Measurements from ENCODE around the gene EEF2KMT. TPM values are rescaled to one million over a fixed set of nuclear protein-coding genes. Genes with fewer than 3 reads are reported as not detected.

The EEF2KMT gene
- total and polyA plus RNA-seq, 2 of the 4 experiments (the other 2 are of a cell fraction), result 14.1 to 19.0 TPM

DNA sequence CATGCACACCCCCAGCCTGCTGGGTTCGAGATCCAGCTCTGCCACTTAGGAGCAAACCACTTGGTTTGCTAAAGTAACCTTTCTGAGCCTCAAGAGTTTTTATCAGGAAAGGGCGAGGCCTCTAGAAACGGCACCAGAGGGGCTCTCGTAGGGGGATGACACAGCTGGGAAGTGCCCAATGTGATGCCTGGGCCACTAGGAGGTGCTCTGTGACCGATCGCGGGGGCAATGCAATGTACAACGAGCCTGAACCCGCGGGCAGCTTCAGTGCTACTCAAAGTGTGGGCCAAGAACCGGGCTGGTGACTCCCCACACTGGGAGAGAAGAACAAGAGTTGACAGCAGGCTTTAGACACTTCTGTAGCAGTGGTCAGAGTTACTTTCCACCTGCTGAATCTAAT, 41.2 kb downstream of the EEF2KMT start:
- no peak overlapping the region for H2AK9ac ChIP-seq (replicated peaks; ENCODE audit: low read depth, low read length, poor library complexity)
- no peaks in the 10 kb centered on the region for H4K20me1 ChIP-seq (ENCODE audit: insufficient read depth, low read length)
- H2AK5ac ChIP-seq (ENCODE audit: low read depth, low read length), result no peak overlapping the region
- no peak overlapping the region for H2BK15ac ChIP-seq (ENCODE audit: low read depth, low read length)
- no TSS peak for BruUV-seq (replicated peaks)
- H2AFZ ChIP-seq (replicated peaks; ENCODE audit: low read length, poor library complexity), result peak overlapping the region; percentile 4
- no peak overlapping the region for H4K91ac ChIP-seq (ENCODE audit: insufficient read depth, low read depth, low read length)
- H3K36me3 ChIP-seq (ENCODE audit: control insufficient read depth, insufficient read depth, low read length), result no peaks in the 10 kb centered on the region
- H3K4me2 ChIP-seq (ENCODE audit: low read depth, low read length), result no peak overlapping the region
- intact Hi-C loops (cut with micrococcal nuclease) (loop anchor here (2.0 kb wide), 1 partner anchor 36 kb away; no protein-coding TSS in a partner anchor), dilution Hi-C loops (cut with HindIII; ENCODE audit: low sequenced_read_pairs, unreplicated experiment) (no loop called here), in situ Hi-C loops (cut with MboI; ENCODE audit: low sequenced_read_pairs) (no loop called here)
- H3K14ac ChIP-seq (replicated peaks; ENCODE audit: low read depth, low read length), result no peak overlapping the region
- no peak overlapping the region for H3K23ac ChIP-seq (ENCODE audit: low read depth, low read length)
- no peak overlapping the region for H3K4me3 ChIP-seq (ENCODE audit: insufficient read depth, low read depth, low read length)
- no peak overlapping the region for H2BK20ac ChIP-seq (ENCODE audit: low read depth, low read length)
- no peak overlapping the region for H2BK5ac ChIP-seq (ENCODE audit: low read depth, low read length, poor library complexity, severe bottlenecking)
- no peaks in the 10 kb centered on the region for H3K79me1 ChIP-seq (ENCODE audit: low read depth in 1 of 2, low read length in 2 of 2)
- 33% methylated on average over 1 of the region's 11 CpGs; no CpG with 5 or more reads in 1 of the 2 experiments for WGBS, 2 experiments (ENCODE audit: extremely low coverage in 2 of 2, insufficient read length in 1 of 2)
- no peak overlapping the region for H4K5ac ChIP-seq (ENCODE audit: low read depth, low read length)
- peaks cover 2% of the 10 kb centered on the region for H3K27me3 ChIP-seq (ENCODE audit: control insufficient read depth, insufficient read depth, low read length)
- no peak overlapping the region for H3K9ac ChIP-seq (ENCODE audit: low read depth, low read length)
- no peak overlapping the region for H3K4ac ChIP-seq (ENCODE audit: low read depth, low read length)
- H3K18ac ChIP-seq (ENCODE audit: low read depth, low read length), result no peak overlapping the region
- H3K9me3 ChIP-seq (ENCODE audit: control insufficient read depth, insufficient read depth, low read length), result no peaks in the 10 kb centered on the region
- DNase-seq (no peak), ATAC-seq (ENCODE audit: low read depth) (peak; percentile 91)
- TF ChIP-seq SMC3 (IDR thresholded peaks at IDR 0.05; ENCODE audit: low read depth, low read length) (no peak), ELK1 (IDR thresholded peaks at IDR 0.05; ENCODE audit: borderline replicate concordance, low read depth, low read length) (no peak), RAD21 (IDR thresholded peaks at IDR 0.05; ENCODE audit: low read length) (peak; percentile 52), MAZ (IDR thresholded peaks at IDR 0.05; ENCODE audit: borderline replicate concordance, low read depth, low read length) (no peak), CTCF (conservative IDR thresholded peaks at IDR 0.05; ENCODE audit: low read depth, low read length) (peak; percentile 48), FOS (IDR thresholded peaks at IDR 0.05; ENCODE audit: low read depth, low read length) (no peak), MAFK (IDR thresholded peaks at IDR 0.05; ENCODE audit: low read depth, low read length) (no peak)
- TF ChIP-seq, protein P1, sequence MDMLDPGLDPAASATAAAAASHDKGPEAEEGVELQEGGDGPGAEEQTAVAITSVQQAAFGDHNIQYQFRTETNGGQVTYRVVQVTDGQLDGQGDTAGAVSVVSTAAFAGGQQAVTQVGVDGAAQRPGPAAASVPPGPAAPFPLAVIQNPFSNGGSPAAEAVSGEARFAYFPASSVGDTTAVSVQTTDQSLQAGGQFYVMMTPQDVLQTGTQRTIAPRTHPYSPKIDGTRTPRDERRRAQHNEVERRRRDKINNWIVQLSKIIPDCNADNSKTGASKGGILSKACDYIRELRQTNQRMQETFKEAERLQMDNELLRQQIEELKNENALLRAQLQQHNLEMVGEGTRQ (IDR thresholded peaks at IDR 0.05; ENCODE audit: low read depth, low read length), result no peak
- H3K4me1 ChIP-seq (ENCODE audit: control insufficient read depth, insufficient read depth, low read length), result no peaks in the 10 kb centered on the region
- H2BK120ac ChIP-seq (ENCODE audit: low read depth, low read length), result no peak overlapping the region
- no peak overlapping the region for H3K27ac ChIP-seq (ENCODE audit: insufficient read depth, low read length)
- CTCF ChIA-PET, result interaction anchor here (1.5 kb wide), 1 partner anchor 36 kb away, joined by 7 read pairs; no protein-coding TSS in a partner anchor
- H3K9me1 ChIP-seq (ENCODE audit: insufficient read depth, low read length), result no peaks in the 10 kb centered on the region
- POLR2A ChIA-PET (ENCODE audit: unreplicated experiment), result no interaction called here
- no peak overlapping the region for H4K8ac ChIP-seq (ENCODE audit: low read depth in 2 of 2, low read length in 2 of 2)
- no peak overlapping the region for H3K56ac ChIP-seq (ENCODE audit: extremely low read depth, insufficient read depth, low read length)
